AG04449 (cell line): ENCODE measurements around the gene RBM33.

ENCODE experiments used
- CTCF ChIA-PET: fragments of 350-600 bp; formaldehyde crosslinking; extraction: SDS; loops from one replicate; lab custom pipeline; 2021; ENCODE audit warnings: antibody characterized with exemption; lab: Yijun Ruan, JAX
- POLR2A ChIA-PET: fragments of 400-600, 350-600 bp; formaldehyde crosslinking; extraction: SDS; loops from one replicate; lab custom pipeline; 2020; ENCODE audit warnings: antibody characterized with exemption, inconsistent platforms; lab: Yijun Ruan, JAX
- DNase-seq: peaks from one replicate; pipeline ENCODE4 v3.0.0-alpha.2; 2010; ENCODE audit warnings: low read depth, low spot score
- H3K4me3 ChIP-seq: 2 replicates; pipeline ENCODE4 v1.5.1; 2011; ENCODE audit warnings: low read depth, mild to moderate bottlenecking, control low read depth, low read length
- CTCF ChIP-seq: IDR thresholded peaks from one replicate; pipeline ENCODE4 v1.5.1; 2011; ENCODE audit warnings: mild to moderate bottlenecking, moderate library complexity, low read length, control low read depth, inconsistent platforms; ENCODE audit not compliant: insufficient read depth; ENCODE audit errors: missing control alignments

Gene RBM33

GRCh38 chr7:155729847-155730246, 85.4 kb downstream of the RBM33 start:
- ChIA-PET CTCF (interaction anchor here (1.5 to 26.1 kb wide), 2 partner anchors 9 to 131 kb away, joined by 7 to 410 read pairs; no protein-coding TSS in a partner anchor), POLR2A (no interaction called here)
- H3K4me3 ChIP-seq, result no peak overlapping the region
- no peak for TF ChIP-seq CTCF
- DNase-seq, result no peak

GRCh38 chr7:155731380-155731779, 86.9 kb downstream of the RBM33 start:
- DNase-seq, result no peak
- CTCF ChIA-PET, result interaction anchor here (1.0 to 26.1 kb wide), 5 partner anchors 8 to 804 kb away, joined by 3 to 410 read pairs (median 4); no protein-coding TSS in a partner anchor
- H3K4me3 ChIP-seq, result no peak overlapping the region
- no peak for TF ChIP-seq CTCF
- POLR2A ChIA-PET, result no interaction called here

GRCh38 chr7:155731871-155732270, 87.4 kb downstream of the RBM33 start:
- H3K4me3 ChIP-seq, result no peak overlapping the region
- no peak for DNase-seq
- CTCF ChIA-PET, result interaction anchor here (0.6 to 26.1 kb wide), 5 partner anchors 12 to 804 kb away, joined by 3 to 410 read pairs (median 3); no protein-coding TSS in a partner anchor
- TF ChIP-seq CTCF, result no peak
- POLR2A ChIA-PET, result no interaction called here

- TF ChIP-seq CTCF, result no peak
- no peak overlapping the region for H3K4me3 ChIP-seq
- ChIA-PET POLR2A (no interaction called here), CTCF (interaction anchor here (0.6 to 26.1 kb wide), 5 partner anchors 11 to 805 kb away, joined by 3 to 410 read pairs (median 3); no protein-coding TSS in a partner anchor)
- no peak for DNase-seq
These were observed 87.8 kb downstream of the RBM33 start for GRCh38 chr7:155732286-155732685.

GRCh38 chr7:155733582-155734444, 89.4 kb downstream of the RBM33 start:
- POLR2A ChIA-PET, result no interaction called here
- no peak for TF ChIP-seq CTCF
- no peak overlapping the region for H3K4me3 ChIP-seq
- CTCF ChIA-PET, result interaction anchor here (1.1 to 26.1 kb wide), 2 partner anchors 33 to 135 kb away, joined by 3 to 410 read pairs; no protein-coding TSS in a partner anchor
- DNase-seq, result no peak

GRCh38 chr7:155734445-155734809, 90.0 kb downstream of the RBM33 start:
- CTCF ChIA-PET, result interaction anchor here (1.1 to 26.1 kb wide), 2 partner anchors 33 to 136 kb away, joined by 3 to 410 read pairs; no protein-coding TSS in a partner anchor
- POLR2A ChIA-PET, result no interaction called here
- no peak for TF ChIP-seq CTCF
- no peak for DNase-seq
- H3K4me3 ChIP-seq, result no peak overlapping the region
